GM18502 (cell line): ENCODE data around the gene LIFR.
"Not testable (repeated sequence)": the region's sequence is repeated elsewhere in the genome, so short reads cannot be mapped to it uniquely, and the experiment has no call there.

ENCODE experiments used
- ATAC-seq: cut with Tn5 transposase; IDR thresholded peaks from one replicate; pipeline ENCODE4 v1.9.1; 2021; ENCODE audit warnings: mild to moderate bottlenecking; ENCODE audit not compliant: unreplicated experiment, poor library complexity

LIFR gene

GRCh38 chr5:38556599-38557307 is at the start of gene LIFR:
LIFR (minus strand) TSS chr5:38556646; CDS start chr5:38530647, 25,999 bp downstream.
- ATAC-seq, result peak; percentile 61

- ATAC-seq, result no peak
Measured at GRCh38 chr5:38605610-38606009, 49.2 kb upstream of the LIFR start.

- ATAC-seq, result no peak
Measured at GRCh38 chr5:38603691-38604090, 47.2 kb upstream of the LIFR start.

GRCh38 chr5:38602641-38603040 is 46.2 kb upstream of the LIFR start:
- ATAC-seq, result no peak

GRCh38 chr5:38601863-38602298 is 45.4 kb upstream of the LIFR start:
- ATAC-seq, result no peak

GRCh38 chr5:38601133-38601862 is 44.9 kb upstream of the LIFR start:
- ATAC-seq, result no peak

- no peak for ATAC-seq
Measured at GRCh38 chr5:38600329-38601045, 44.0 kb upstream of the LIFR start.

GRCh38 chr5:38599751-38600150 is 43.3 kb upstream of the LIFR start:
- not testable (repeated sequence) for ATAC-seq

- no peak for ATAC-seq
Measured at GRCh38 chr5:38598994-38599617, 42.7 kb upstream of the LIFR start.

- ATAC-seq, result no peak
Measured at GRCh38 chr5:38598296-38598993, 42.0 kb upstream of the LIFR start.

- no peak for ATAC-seq
Measured at GRCh38 chr5:38596981-38597380, 40.5 kb upstream of the LIFR start.

GRCh38 chr5:38595132-38595745 is 38.8 kb upstream of the LIFR start:
- no peak for ATAC-seq

- no peak for ATAC-seq
Measured at GRCh38 chr5:38593959-38594358, 37.5 kb upstream of the LIFR start.

GRCh38 chr5:38591523-38591849 is 35.0 kb upstream of the LIFR start:
- no peak for ATAC-seq

GRCh38 chr5:38590838-38591522 is 34.5 kb upstream of the LIFR start:
- no peak for ATAC-seq

- ATAC-seq, result no peak
Measured at GRCh38 chr5:38589629-38590028, 33.2 kb upstream of the LIFR start.

GRCh38 chr5:38585816-38586215 is 29.4 kb upstream of the LIFR start:
- no peak for ATAC-seq

- ATAC-seq, result no peak
Measured at GRCh38 chr5:38583500-38583899, 27.1 kb upstream of the LIFR start.

- ATAC-seq, result no peak
Measured at GRCh38 chr5:38582975-38583319, 26.5 kb upstream of the LIFR start.
